ENCODE data around the gene NFIA.

Gene NFIA

DNA sequence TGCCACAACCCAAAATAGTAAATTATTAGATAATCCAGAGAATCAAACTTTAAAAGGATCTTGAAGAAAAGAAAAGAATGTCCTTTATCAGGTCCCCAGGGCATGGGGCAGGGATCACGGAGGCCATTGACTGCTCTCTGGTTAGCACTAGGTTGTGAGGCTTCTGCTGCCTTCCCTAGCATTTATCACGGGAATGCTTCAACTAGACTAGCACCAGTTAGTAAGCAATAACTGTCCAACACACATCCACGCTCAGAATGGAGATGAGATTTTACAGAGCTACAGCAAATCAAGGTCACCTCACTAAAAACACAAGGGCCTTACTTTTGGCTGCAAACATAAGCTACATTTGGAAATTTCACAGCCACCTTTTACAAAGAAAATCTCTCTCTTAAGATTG is 304.0 kb downstream of the NFIA start:
- no peak for DNase-seq

DNA sequence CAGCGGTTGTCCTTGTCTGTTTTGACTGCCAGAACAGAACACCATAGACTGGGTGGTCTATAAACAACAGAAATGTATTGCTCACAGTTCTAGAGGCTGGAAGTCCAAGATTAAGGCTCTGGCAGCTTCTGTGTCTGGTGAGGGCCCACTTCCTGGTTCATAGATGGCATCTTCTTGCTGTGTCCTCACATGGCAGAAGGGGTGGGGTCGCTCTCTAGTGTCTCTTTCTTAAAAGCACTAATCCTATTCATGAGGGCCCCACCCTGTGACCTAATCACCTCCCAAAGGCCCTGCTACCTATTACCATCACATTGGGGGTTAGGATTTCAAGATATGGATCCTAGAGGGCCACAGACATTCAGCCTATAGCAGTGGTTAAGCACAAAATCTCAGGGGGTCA is 304.4 kb downstream of the NFIA start:
- no peak for DNase-seq

DNA sequence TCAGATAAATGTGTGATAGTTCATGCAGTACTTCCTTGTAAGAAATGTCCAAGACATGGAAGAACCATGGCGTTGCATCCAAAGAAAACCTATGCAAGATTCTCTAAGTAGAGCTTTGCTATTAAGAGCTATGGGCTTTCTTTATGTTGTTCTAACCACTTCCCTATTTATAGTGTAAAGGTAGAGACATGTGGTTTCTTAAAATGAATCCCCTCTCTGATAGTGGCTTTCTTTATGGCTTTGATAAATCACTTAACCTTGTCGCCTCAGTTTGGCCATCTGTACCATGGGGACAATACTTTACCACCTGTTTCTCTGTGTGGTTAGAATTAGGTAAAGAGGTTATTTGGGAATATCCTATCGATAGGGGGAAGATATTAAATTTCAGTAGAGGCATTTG is 305.5 kb downstream of the NFIA start:
- no peak for DNase-seq

DNA sequence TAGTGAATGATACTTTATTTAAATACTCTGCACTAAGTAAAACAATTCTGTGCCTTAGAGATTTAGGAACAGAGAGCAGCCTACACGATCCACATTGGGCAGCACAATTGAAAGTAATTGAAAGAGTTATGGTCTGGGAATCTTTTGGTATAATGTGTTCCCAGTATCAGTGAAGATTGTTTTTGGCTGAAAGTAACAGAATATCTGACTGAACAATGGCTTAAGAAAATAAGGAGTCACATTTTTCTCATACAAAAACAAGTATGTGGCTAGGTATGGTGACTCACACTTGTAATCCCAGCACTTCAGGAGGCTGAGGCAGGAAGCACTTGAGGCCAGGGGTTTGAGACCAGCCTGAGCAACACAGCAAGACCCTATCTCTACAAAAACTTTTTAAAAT is 306.2 kb downstream of the NFIA start:
- no peak for DNase-seq

DNA sequence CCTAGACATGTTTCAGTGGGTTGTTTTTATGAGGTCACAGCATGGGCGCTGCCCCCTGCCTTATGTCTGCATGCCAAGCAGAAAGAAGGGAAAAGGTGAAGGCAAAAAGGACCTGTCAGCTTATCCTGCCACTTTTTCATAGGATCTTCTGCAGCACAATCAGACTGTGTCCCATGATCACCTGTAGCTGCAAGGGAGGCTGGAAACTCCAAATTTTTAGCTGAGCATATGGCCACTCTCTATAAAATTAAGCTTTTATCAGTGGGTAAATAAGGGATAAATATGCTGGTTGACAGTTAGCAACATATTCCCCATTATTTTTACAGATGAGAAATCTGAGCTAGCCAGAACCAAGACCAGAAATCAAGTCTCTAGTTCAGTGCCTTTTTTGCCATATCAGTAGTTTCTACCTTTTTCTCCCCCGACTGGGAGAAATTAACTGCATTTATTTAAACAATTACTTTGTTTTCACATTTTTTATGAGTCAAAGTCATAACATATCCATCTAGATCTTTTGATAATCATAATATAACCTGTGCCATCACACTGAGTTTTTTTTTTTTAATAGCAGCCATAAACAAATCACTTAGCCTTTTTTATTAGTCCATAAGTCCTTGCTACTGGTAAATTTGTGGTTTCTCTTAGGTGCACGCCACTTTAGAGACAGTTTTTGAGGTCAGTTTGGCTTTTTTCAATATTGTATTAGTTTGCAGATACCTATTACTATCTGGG is 307.0 kb downstream of the NFIA start:
- no peak for DNase-seq

DNA sequence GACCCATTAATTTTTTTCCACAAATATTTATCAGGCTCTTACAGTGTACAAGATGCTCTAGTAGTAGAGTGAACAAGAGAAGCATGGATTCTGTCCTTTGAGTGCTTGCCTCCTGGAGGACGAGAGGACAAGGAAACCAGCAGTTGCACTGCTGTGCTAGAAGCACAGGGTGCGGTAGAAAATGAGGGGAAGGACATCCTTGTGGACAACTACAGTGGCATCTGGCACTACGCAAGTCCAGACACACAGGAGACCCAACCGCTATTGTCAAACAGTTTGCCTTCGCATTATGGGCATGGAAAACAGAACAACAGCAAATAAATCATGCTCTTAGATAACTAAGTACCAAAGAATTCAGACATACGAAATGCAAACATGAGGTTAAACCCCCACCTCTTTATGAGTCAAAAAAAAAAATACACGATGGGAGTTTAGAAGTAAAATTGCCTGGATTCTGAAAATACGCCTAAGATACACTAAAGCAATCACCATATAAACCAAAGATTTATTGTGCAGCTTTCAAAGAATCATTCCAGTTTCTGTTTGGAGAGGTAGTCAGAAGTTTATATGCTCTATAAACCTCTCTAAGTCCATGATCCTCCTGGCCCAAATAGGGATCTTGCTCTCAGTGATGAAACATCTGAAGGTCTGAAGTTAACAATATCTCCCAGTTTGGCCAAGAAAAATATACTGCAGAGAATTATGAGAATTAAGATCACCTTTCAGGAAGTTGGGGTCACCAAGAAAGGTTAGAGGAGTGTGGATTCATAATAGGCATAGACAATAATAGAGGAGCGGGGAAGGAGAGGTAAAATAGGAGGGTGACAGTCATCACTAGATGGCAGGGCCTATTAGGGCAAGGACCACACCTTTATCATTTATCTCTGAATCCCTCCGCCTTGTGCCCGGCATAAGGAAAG is 307.8 kb downstream of the NFIA start:
- DNase-seq, result no peak

DNA sequence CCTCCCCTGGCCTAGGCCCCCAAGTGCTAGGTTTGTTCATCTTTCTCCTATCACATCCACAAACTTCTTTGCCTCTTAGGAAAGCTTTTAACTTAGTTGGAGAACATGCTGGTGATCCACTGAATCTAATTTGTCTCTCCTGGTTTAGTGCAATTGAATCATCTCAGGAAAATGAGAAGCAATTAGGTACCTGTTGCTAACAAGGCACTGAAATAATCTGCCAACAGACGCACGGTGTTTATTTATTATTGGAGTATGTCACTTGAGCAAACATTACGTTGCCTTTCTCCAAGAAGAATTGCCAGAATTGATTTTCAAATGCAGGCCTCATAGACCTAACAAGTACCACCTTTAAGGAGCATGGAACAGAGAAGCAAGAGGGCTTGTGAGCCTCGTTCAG is 309.4 kb downstream of the NFIA start:
- peak; percentile 91 for DNase-seq

DNA sequence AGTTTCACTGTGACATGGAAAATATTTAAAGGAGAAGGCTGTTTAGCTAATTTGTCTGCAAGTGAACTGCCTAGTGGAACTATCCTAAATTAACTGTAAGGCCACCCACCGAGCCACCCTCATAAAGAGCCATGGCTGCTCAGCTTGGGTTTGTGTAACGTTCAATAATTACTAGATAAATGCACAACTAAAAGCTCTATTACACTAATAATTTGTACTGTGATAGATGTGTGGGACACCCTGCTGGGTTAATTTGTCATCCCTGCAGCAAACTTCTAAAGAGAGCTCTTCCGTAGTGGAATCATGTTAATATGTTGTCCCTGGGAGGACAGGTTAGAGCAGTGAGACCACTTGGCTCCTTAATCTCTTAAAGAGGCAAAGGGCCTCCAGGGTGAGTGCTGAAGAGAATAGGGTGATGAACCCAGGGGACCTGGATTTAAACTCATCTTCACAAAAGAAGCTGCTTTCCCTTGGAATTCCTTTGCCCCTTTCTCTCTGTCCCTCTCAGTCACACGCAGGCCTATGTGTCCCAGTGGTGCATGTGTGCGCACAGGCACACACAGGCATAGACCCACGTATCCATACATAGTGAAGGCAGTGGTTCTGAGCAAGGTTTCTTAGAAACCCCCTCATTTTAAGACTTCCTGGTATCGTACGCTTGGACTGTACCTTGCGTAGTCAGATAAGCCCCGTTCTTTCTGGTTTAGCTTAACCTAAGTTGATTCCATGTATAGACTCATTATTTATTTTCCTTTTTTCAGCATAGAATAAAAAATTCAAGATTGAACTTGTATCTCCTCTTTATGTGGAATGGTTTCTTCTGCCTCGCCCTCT is 310.3 kb downstream of the NFIA start:
- peak; percentile 17 for DNase-seq

DNA sequence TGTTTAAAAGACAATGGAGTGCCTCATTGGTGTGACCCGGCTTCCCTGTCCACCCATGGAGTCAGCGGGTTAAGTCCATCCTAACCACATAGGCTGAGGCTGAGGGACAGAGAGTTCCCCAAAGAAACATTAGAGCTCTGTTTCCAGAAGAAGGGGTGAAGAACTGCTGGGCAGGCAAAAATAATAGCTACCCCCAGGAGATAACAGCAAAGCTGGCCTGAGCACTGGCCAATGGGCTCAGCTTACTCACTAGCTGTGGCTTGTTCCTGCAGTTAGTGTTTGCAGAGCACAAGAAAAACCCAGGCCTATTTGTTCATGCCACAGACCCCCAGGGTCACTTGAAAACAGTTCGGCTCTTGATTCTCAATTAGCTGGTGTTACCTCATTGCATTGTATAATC is 311.2 kb downstream of the NFIA start:
- DNase-seq, result no peak

DNA sequence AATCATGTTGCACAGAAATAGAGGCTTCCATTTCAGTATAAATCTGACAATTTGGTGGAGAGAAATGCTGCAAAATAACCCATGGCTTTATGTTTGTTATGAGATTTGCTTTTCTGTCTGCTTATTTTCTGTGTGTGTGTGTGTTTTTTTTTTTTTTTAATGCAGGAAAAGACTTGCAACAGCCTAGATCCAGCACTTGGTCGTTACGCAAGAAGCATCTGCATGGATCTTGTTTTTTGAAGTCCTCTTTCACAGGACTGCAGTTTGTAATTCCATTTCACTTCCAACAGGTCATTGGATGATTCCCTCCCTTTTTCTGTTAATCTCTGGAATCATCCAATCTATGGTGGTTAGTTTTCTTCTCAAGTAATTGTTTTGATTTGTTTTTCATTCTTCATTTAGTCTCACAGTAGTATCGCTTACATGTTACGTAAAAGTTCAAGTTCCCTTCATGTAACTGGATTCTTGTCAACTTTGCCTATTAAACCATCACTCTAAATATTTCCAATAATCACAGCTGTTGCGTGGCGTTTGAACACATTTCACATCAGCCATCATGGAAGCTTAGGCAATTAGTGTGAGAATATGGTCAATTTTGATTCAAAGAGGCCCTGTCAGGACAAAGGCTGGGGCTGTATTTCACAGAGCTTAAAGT is 312.9 kb downstream of the NFIA start:
- DNase-seq, result no peak

DNA sequence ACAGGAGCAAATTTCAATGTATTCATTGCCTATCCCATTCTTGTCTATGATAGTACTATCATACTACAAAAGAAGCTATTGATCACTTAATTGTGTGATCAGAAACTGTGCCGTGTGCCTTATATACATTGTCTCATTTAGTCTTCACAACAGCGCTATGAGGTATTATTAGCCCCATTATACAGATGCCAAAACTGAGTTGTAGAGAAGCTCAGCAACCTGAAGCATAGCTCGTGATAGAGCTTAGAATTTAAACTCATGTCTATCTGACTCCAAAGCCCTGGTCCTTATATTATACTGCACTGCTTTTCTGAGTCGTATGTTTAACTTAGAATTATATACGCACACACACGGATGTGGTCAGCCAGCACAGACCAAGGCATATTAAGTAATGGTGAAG is 315.1 kb downstream of the NFIA start:
- DNase-seq, result no peak

DNA sequence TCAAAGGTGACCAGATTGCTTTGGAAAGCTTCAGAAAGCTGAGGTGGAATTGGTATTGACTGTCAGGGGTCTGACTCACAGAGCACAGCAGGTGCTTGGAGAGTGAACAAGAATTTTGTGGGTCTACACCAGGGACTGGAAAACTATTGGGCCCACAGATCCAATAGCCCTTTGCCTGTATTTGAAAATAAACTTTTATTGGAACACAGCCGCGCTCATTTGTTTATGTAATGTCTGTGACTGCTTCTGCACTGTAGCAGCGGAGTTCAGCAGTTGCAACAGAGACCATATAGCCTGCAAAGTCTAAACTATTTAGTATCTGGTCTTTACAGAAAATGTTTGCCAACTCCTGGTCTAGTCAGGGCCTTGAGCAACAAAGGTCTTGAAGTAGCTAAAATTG is 315.6 kb downstream of the NFIA start:
- DNase-seq, result no peak

DNA sequence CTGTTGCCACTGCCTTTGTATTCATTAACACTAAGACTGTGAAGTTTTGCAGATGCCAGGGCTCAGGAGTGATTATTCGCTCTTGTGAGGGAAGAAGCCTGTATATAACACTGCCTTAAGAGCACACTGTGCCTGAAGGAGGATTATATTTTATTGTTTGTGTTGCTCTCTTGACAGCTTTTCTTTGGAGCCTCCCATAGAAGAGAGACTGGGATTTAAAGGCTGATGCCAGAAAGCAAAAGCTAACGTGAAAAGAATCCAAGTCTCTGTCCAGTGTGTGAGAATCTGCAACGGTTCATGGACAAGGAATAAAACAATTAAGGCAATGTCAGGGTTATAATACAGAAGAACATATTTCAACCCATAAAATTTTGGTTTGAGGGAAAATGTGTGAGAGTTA is 316.8 kb downstream of the NFIA start:
- DNase-seq, result no peak

DNA sequence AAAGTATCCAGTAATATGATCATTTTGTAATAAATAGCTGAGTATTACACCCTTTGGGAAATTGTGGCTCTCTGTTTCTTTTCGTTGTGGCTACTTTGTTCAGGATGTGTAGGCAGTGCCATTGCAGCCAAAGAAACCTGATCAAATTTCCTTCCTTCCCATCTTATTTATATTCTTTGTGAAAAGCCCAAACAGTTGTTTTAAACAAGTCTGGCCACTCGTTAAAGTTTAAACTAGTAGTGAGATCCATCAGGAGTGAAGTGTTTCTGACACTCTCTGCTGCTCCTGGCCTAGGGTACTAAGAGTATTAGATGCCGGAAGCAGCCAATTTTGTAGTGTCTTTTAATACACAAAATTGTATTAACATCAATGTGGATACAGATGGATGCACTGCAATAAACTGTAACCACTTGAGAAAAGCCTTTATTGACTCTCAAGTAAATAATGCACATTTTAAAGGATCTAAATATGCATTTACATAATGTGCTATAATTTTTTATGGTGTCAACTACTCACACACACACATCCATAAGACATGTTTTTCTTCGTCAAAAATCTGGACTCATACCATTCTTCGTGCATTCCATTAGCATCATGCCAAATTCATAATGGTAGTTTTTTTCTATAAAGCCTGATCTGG is 317.9 kb downstream of the NFIA start:
- DNase-seq, result peak; percentile 75

DNA sequence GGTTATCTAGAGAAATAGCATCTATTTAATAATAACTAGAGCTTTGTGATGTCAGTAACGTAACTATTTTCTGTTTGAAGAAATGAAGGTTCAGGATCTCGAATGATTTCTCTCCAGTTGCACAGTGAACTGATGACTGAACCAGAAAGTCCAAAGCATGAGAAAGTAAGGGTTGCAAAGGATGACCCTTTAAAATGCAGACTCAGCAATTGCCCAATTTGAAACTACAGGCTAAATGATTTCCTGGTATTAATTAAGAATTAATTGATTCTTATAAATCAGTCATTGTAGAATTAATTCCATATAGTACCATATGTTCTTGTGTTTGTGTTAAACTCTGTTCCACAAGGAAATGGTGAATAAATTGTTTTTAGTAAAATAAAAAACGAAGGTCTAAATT is 318.6 kb downstream of the NFIA start:
- no peak for DNase-seq

DNA sequence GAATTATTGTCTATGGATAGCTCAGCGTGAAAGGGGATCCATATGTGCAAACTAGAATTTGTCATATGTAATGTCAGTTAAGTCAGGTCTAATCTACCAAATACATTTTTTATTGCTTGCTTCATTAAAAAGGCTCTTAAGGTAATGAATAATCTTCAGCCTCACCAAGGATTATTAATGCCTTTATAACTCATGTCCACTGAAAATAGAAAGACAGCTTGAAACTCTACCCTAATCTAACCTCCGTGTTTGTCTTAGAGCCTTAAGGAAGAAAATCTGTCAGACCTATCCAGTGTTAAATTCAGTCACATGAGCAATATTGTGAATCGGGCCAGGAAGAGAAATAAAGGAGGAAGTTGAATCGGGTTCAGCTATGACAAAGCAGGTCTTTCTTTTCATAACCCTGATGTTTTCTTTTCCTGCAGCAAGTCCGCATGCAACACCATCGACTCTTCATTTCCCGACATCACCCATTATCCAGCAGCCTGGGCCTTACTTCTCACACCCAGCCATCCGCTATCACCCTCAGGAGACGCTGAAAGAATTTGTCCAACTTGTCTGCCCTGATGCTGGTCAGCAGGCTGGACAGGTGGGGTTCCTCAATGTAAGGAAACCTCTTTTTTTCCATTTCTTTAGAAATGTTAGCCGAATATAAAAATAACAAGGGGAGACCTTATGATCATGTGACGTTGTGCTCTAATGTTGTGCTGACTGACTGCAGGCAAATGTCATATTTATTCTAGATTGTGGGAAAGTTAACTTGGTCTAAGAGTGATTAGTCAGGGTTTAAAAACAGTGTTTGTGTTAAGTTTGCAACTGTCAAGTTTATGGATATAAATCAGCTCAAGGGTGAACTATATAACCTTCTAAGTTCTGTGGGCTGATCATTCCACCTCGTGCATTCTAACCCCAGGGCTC is 321.6 kb downstream of the NFIA start:
- DNase-seq, result no peak

DNA sequence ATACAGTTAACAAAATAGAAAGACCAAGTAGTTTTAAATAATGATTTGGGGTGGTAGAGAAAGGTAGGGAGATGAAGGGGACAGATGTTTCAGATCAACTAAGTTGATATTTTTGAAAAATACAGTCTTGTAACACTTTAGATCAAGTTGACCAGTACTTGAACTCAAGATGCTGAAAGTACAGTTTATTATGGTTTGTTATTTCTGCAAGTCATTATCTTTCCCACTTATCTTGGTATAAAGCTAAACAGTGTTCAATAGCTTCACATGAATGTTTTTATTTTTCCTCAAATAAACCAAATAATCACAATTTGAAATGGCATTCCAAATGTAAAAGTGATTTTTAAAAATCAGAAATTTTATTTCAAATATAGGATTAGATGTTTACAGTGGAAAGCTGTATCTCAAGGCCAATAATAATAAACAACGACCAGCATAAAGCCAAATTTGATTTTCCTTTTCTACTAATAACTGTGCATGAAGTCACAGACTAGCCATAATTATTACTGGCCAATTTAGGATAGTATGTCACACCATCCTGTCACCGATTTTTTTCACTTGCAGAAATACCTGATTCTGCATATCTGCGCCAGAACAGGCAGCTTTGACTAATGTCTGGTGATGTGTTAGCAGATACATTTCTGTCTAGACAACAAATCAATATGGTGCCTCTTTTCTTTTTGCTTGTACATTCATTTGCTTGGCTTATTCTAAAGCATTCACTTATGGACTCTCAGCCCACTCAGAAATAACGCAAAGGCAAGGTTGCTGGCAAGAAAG is 322.4 kb downstream of the NFIA start:
- DNase-seq, result no peak

DNA sequence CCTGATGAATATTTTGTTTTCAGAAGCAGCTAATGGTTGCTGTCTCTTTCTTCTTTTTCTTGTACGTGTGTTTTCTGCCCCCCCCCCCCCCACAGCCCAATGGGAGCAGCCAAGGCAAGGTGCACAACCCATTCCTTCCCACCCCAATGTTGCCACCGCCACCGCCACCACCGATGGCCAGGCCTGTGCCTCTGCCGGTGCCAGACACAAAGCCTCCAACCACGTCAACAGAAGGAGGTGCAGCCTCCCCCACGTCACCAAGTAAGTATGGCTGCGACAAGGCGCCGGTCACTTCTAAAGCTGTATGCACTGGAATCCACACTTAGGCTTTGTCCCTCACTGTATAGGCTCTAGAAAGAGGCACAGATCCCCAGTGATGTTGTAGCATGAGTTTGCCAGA is 324.1 kb downstream of the NFIA start:
- DNase-seq, result no peak

DNA sequence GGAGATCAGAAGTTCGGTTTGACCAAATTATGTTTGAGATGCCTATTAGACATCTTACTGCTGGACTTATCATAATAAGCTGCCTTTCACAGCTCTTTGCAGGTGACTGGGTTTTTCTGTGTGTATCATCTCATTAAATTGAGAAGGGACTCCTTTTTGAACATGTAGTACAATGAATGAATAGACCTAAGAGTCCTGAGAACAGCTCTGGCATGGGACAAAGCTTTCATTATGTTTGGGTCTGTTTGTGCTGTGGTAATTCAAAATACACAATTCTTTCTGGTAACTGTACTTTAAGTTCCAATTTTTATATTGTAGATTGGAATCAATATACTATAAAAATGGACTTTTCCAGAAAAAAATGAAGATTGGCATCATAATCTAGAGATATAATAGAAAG is 330.2 kb downstream of the NFIA start:
- DNase-seq, result no peak

DNA sequence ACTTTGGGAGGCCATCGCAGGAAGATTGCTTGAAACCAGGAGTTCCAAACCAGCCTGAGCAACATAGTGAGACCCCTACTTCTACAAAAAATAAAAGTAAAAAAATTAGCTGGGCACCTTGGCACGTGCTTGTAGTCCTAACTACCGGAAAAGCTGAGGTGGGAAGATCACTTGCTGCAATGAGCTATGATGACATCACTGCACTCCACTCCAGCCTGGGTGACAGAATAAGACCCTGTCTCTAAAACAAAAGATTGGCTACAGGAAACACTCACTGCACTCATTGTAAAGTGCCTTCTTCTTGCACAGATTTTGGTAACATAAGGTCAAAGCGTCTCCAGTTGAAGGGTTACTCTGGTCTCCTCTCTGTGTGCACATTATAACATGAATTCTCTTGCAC is 336.8 kb downstream of the NFIA start:
- DNase-seq, result no peak

DNA sequence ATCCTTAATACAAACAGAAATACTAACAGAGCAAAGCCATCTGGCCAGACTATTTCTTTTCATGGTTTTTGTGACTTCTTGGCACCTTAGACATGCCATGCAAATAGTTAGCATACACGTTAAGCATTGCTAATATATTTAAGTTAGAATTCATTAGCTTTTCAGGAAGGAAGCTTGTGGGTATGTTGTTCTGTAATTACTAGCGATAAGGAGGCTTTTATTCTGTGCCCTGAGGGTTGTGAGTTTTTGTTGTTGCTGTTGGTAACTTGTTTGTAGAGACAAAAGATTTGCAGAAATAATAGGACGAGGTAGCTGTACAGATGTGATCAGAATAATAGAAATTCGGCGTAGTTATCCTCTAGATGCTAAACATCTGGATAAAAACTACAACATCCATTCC is 337.3 kb downstream of the NFIA start:
- no peak for DNase-seq

Data from DMS79 (cell line).